NOMO-1 treated with DMSO at 0.1 percent for 48 hours (cell line): Measurements from ENCODE around the gene MLH1.
A peak's percentile ranks its signal among the peaks of the same experiment; 100 is the strongest.
"Not testable (repeated sequence)": the region's sequence is repeated elsewhere in the genome, so short reads cannot be mapped to it uniquely, and the experiment has no call there.

ENCODE experiments used
- DNase-seq: peaks from one replicate; lab custom pipeline; 2025; ENCODE audit not compliant: unreplicated experiment; lab: John Stamatoyannopoulos, UW

The MLH1 gene

DNA sequence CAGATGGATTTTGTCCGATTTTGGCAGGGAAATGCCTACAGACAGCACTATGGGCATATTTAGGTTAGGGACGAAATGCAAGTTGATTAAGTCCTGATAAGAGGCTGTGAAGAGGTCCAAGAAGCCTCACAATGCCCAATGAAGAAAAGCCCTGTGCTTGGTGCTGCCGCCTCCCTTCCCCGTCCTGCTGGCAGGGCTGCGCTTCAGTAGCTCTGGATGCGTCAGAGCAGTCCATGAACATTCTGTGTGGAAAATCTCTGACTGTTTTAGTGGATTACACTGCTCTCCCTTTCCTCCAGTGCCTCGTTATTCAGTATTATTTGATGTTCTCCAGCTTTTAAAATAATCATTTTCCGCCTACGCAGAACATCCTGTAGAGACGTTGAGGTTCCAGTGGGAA, 39.6 kb downstream of the MLH1 start:
- no peak for DNase-seq

DNA sequence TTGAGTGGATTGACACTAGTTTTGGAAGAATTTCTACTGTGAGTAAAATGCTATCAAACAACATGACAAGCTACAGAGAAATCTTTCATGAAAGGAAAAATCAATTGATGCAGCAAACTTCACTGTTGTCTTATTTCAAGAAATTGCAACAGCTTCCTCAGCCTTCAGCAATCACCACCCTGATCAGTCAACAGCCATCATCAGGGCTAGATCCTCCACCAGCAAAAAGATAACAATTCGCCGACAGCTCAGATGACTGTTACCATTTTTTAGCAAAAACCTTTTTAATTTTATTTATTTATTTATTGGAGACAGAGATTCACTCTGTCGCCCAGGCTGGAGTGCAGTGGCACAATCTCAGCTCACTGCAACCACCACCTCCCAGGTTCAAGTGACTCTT, 44.0 kb downstream of the MLH1 start:
- DNase-seq = no peak

DNA sequence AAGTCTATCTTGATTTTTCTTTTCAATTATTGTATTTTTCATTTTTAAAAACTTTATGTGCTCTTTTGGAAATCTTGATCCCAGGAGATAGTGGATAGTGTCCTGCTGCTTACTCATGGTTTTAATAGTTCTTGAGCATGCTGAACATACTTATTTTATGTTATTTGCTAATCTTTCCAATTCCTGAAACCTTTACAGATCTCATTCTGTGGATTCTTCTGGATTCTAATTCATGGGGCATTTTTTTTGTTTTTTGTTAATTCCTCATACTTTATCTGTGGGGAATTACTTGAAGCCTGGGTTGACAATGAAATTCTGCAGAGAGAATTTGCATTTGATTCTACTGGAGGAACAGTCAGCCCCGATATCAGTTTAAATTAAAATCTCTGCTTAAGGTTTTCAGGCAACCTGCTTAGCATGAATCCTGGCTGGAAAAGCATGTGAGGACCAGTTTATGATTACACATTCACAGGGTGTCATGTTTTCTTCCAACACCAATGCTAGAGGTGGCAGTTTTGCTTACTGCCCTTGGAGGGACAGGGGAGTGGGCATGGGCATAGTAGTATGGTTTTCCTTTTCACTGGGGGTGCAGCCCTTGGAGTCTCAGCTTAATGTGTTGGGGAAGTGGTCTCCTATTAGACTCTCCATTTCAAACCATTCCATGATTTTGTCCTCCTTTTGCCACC, 46.0 kb downstream of the MLH1 start:
- no peak for DNase-seq

DNA sequence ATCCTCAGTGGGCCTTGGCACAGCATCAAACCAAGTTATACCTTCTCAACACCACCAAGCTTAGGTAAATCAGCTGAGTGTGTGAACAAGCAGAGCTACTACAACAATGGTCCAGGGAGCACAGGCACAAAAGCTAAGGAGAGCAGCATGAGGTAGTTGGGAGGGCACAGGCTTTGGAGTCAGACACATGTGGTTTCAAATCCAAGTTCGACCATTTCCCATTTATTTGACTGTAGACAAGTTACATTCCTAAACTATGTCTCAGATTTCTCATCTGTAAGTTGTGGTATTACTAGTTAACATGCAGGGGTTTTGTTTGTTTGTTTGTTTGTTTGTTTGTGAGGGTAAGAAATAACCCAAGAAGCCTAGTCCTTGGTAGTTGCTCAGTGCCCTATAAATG, 46.9 kb downstream of the MLH1 start:
- no peak for DNase-seq

DNA sequence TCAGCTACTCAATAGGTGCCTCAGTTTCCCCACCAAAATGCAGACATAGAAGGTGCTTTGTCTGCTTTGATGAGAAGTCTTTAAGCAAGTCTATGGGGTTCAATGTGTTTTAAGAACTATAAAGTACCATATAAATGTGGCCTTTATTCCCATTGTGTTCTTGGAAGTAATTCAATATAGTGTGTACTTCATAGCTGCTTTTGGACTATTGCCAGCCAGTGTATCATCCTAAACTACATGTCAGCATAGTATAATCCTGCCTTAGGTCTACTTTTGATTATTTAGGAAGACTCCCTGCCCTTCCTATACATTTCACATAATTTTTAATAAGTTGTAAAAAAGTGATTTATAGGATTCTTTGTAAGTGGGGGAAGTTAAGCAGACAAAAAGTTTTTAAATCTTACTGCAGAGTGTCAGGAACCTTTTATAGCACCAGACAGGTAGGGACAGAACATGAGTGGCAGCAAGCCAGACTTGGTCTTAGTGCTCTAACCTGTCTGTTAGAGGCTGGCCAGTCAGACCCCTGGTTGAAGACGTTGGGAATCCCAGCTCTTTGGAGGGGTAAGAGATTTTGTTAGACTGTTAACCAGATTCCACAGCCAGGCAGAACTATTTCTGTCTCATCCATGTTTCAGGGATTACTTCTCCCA, 48.4 kb downstream of the MLH1 start:
- no peak for DNase-seq

DNA sequence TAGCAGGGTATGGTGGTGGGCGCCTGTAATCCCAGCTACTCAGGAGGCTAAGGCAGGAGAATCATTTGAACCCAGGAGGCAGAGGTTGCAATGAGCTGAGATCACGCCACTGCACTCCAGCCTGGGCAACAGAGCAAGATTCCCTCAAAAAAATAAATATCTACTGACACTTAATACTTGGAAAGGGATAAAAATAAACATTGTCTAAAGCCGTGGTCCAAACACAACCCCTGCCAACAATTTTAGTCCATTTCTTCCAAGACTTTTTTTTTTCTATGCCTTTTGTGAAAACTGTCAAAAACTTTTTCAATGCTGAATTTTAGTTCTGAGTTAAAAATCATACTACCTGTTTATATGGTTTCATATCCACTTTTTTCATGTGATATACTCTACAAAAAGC, 49.4 kb downstream of the MLH1 start:
- DNase-seq = not testable (repeated sequence)

DNA sequence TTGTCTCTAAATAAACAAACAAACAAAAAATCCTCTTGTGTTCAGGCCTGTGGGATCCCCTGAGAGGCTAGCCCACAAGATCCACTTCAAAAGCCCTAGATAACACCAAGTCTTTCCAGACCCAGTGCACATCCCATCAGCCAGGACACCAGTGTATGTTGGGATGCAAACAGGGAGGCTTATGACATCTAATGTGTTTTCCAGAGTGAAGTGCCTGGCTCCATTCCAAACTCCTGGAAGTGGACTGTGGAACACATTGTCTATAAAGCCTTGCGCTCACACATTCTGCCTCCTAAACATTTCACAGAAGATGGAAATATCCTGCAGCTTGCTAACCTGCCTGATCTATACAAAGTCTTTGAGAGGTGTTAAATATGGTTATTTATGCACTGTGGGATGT, 57.0 kb downstream of the MLH1 start:
- DNase-seq = no peak

DNA sequence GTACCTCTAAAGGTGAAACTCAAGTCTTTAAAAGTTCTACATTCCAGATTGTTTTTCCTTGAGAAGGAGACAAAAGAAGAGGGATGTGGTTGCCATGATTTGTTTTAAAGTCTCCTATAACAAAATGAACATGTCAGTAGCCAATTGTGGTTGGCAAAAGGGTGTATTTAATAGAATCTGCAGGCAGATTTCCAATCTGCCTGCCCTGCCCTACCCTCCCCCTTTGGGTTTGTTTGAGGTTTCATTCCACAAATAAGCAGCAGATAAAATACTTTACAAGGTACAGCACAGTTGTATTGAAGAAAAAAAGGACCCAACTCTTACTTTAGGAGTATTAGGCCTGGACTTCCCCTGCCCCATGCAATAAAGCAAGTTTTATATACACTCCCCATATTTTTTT, 59.5 kb downstream of the MLH1 start:
- DNase-seq = no peak

DNA sequence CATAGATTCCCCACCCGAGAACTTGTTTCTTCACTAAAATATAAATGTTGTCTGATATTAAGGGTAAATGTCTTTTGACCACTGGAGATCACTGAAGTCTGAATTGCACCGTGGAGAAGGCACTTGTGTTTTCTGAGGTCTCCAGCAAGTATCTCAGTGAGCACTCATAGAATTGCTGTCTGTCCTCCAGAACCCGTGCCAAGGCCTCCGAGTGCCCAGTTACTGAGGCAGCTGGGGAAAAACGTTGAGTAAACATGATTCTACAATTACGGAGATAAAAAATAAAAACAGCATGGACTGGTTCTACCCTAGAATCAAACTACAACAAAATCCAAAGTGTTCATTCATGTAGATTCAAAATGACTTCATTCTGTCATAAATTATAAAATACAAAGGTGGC, 60.0 kb downstream of the MLH1 start:
- DNase-seq = no peak

DNA sequence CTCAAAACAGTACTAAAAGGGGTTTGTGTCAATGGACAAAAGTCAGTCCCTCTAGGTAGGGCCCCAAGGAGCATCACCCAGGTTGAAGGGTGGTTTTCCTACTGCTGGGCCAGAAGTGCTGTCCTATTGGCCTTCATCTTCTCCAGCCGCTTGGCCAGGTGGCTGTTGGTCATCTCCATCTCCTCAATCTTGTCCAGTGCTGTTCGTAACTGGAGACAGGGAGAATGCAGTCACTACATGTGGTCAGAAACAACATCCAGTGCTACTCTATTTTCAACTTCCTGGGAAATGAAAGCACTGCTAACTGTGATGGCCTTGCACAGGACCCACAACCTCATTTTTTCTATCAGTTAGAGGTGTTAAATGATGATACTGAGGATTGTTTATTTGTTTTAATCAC, 60.4 kb downstream of the MLH1 start:
- no peak for DNase-seq

DNA sequence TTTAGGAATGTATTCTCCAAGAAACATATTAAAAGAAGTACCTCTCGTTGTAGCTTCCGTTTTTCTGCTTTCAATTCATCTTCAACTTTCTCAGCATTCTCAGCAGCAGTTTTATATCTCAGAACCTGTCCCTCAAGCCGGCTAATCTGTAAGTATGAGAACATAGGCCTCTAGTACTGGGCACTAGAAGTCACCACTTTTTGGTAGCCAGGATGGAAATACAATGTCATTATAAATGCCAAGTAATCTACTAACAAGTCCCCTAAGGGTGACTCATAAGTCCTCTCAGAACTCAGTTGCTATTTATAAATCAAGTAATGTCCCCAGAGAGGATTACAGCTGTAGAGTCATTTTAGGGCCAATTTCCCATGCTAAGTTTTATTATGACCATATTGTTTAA, 61.1 kb downstream of the MLH1 start:
- peak; percentile 59 for DNase-seq

DNA sequence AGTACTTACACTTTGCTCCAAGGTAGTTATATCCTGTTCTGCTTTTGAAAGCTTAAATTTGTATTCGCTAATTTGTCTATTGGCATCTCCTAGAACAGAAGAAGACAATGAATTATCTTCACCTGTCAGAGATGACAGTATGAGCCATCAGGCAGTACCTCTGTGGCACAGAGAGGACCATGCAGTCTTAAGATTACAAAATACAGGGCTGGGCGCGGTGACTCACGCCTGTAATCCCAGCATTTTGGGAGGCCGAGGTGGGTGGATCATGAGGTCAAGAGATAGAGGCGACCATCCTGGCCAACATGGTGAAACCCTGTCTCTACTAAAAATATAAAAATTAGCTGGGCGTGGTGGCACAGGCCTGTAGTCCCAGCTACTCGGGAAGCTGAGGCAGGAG, 61.8 kb downstream of the MLH1 start:
- DNase-seq = not testable (repeated sequence)

DNA sequence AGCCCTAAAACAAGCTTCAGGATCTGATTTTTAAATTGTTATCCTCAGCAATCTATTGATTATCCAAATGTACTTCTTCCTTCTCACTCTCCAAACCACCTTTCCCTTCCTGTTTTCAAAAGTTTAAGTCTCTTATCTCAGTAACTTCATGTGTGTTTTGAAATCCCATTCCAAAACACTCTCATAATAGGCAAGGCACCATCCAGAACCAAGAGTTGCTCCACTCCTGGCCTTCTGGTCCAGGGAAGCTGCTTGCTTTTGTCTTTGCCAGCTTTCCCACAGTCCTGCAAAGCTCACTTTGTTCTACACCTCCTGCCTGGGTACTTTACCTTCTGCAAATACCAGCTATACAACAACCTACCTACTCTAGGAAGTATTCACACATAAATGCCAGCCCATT, 63.5 kb downstream of the MLH1 start:
- no peak for DNase-seq

DNA sequence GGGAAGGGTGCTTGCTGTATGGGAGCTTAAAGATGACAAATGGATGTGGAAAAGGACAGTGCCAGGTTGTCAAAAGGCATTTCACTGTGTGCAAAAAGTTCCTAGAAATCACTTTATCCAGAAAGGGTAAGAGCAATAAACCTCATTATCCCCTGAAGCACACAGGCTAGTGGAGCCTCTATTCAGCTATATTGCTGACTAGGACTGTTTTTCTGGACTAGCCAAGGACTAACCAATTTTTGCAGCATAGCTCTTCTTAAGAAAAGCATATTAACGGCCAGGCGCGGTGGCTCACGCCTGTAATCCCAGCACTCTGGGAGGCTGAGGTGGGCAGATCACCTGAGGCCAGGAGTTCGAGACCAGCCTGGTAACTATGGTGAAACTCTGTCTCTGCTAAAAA, 64.8 kb downstream of the MLH1 start:
- no peak for DNase-seq

DNA sequence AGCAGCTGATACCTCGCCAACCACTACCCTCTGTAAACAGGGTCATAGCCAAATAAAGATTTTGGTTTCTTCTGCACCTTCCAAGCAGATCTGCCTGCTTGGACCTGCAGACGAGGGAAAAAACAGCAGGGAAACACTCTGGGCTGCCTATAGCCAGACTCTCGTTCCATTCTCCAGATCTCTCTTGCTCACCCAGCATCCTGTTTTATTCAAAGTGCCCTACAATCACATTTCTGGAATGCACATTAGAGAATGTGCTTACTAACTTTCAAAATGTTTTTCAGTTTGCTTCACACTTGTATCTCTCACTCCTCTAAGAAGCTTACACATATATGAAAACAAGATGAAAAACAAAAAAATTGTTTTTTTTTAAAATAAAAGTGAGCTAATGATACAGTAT, 71.4 kb downstream of the MLH1 start:
- DNase-seq = no peak

DNA sequence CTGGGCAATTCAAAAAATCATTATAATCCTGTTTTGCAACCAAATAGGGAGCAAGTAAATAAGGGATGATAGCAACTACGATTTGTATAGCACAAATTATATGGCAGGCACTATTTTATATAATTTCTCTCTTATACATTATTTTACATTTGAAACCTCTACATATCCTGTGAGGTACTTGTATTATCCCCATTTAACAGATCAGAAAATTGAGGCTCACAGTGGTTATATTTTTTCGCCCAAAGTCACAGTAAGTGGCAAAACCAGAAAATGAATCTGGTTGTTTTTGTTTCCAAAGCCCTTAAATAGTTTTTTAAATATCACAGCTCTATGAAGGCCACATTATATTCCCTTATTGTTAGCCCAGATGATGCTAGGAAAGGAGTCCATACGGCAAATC, 74.3 kb downstream of the MLH1 start:
- no peak for DNase-seq

DNA sequence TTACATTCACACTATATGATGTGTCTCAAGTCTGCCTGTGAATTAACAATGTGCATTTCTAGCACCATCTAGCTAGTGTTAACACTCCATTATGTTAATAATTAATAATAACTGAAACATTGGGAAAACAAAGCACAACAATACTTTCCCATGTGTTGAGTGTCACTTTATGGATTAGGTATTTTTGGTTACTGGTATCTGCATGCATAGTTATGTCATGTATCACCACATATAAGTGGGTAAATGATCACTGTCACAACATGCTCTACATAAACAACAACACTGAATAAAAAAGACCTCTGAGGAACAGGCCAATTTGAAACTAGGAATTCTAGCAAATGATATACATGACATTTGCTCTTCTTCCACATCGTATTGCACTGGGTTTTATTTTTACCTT, 74.7 kb downstream of the MLH1 start:
- no peak for DNase-seq

DNA sequence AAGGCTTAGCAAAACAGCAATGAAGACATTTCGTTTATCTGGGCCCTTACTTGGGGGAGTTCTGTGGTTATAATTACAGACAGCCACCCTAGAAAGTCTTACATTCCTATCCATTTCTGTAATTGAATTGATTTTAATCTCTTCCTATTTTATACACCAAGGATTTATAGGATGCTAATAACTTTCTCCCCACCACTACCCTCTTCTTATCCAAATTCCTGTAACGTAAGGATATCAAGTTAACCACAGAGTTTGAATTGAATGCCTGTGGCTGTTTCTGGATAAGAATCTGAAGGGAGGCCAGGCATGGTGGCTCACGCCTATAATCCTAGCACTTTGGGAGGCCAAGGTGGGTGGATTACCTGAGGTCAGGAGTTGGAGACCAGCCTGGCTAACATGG, 78.6 kb downstream of the MLH1 start:
- DNase-seq = no peak

DNA sequence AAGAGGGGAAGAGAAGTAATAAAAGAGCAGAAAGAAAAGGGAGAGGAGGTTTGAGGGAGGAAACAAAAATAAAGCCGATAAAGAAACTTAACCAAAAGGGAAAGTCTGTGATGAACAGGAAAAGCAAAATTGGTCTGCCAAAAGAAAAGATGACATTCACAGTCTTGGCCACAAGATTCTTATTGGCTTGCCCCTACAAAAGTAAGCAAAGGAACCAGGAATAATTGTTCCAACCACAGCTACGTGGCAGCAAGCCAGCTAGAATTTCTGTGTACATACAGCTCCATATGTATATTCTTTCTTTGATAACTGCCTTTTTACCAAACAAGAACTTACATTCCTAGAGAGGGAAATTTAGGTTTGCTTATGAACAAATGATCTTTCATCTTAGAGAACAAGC, 79.6 kb downstream of the MLH1 start:
- DNase-seq = no peak

DNA sequence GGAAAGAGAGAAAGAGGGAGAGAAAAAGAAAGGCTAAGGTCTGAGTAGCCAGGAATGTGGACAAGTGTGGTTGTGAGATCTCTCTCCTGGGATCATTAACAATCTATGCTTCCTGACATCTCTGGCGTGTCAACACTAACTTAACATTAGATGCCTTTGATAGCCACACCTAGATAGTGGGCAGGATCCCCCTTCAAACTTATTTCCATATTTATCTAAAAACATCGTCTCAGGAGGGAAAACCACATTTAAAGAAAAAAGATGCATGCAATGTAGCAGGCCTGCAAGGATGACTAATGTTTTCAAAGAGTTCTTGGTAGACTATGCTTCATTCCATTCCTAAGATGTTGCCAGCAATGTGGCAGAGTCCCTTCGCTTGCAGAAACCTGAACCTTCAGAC, 80.9 kb downstream of the MLH1 start:
- no peak for DNase-seq

DNA sequence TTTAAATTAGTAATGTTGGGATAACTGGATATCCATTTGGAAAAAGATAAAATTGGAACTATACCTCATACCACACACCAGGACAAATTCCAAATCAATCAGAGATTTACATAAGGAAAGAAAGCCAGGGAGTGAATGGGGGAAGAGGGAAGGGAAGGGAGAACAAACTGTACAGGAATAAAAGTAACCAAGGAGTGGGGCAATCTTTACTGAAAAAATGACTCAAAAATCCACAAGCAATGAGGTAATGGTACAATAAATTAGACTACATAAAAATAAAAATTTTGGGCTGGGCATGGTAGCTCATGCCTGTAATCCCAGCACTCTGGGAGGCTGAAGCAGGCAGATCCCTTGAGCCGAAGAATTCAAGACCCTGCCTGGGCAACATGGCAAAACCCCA, 82.6 kb downstream of the MLH1 start:
- no peak for DNase-seq

DNA sequence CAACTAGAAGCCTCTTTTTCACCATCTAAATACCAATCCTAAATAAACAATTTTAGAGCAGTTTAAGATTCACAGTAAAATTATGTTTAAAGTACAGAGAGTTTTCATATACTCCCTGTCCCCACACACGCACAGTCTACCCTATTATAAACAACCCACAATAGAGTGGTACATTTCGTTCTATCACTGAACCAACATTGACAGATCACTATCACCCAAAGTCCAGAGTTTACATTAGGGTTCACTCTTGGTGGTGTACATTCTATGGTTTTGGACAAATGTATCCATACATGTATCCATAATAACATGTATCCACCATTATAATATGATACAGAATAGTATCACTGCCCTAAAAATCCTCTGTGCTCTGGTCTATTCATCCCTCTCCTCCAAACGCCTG, 89.0 kb downstream of the MLH1 start:
- no peak for DNase-seq

DNA sequence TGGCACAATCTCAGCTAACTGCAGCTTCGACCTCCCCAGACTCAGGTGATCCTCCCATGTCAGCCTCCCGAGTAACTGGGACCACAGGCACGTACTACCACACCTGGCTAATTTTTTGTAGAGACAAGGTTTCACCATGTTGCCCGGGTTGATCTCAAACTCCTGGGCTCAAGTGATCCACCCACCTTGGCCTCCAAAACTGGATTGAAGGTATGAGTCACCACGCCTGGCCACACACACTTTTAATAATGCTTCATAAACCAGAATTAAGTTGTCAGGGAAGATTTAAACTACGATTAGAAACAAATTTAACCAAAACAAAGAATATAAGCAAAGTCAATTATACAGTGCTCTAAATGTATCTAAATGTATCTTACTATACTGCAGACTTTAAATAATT, 93.6 kb downstream of the MLH1 start:
- DNase-seq = no peak
